ENCODE measurements around the gene RFX5.
A peak's percentile ranks its signal among the peaks of the same experiment; 100 is the strongest.

RFX5 gene

GRCh38 chr1:151315565-151316235, 31.4 kb downstream of the RFX5 start:
- DNase-seq = no peak

GRCh38 chr1:151314137-151314875, 32.7 kb downstream of the RFX5 start:
- DNase-seq = no peak

DNA sequence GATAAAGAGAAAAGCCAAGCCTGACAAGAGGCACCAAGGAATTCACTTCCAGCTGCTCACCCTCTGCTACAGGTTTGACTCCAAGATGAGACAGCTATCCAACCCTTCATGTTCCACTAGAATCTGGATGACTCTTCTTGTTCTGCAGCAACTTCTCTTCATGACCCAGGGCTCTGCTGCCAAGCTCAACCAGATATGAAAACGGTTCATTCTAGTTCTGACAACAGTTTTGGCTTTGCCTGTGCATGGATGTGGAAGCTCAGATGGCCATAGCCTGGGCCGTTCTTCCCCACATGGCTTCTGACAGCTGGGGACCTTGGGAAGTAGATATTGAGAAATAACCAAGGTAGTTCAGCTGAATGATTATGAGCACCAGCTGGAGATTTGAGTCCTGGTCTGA, 33.6 kb downstream of the RFX5 start:
- DNase-seq = no peak

GRCh38 chr1:151312826-151313225, 34.2 kb downstream of the RFX5 start:
- no peak for DNase-seq

- DNase-seq = no peak
These were observed 34.6 kb downstream of the RFX5 start for GRCh38 chr1:151312411-151312810.

GRCh38 chr1:151311589-151312331, 35.3 kb downstream of the RFX5 start:
- DNase-seq = peak; percentile 53

- DNase-seq = no peak
These were observed 36.0 kb downstream of the RFX5 start for GRCh38 chr1:151311011-151311410.

DNA sequence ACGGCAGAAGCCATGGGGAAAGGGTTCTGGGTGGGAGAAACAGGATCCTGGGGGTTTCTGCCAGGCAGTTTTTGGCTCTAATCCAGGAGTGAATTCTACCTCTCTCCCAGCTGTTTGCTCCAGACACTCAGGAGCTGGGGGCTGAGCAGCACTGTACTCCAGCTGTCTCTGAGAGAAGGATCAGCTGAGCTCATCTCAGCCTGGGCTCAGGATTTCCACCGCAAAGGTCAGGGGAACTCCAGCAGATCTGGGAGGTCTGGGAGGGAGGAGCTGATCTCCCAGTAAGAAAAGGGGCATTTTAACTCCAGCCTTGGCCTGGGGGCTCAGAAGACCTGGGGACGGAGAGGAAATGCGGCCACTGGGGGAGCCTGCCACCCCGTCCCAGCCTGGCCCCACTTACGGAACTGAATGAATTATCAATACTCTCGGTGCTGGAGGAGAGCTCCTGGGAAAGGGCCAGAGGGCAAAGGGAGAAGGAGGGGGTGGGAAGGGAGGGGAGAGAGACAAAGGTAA, 37.2 kb downstream of the RFX5 start:
- DNase-seq = no peak

GRCh38 chr1:151294742-151295462, 52.1 kb downstream of the RFX5 start:
- no peak for DNase-seq

- no peak for DNase-seq
These were observed 54.0 kb downstream of the RFX5 start for GRCh38 chr1:151293093-151293492.

- DNase-seq = no peak
These were observed 54.6 kb downstream of the RFX5 start for GRCh38 chr1:151292207-151293030.

- no peak for DNase-seq
These were observed 56.2 kb downstream of the RFX5 start for GRCh38 chr1:151290709-151291303.
